ENCODE measurements around the gene TMEM273.

- TF ChIP-seq EGR1 (IDR thresholded peaks at IDR 0.05; ENCODE audit: low read depth): no peak
- no peak for TF ChIP-seq CTCF (IDR thresholded peaks at IDR 0.05 in 2 of 3, conservative IDR thresholded peaks at IDR 0.05 in 1 of 3; ENCODE audit: borderline replicate concordance in 1 of 3, insufficient read depth in 1 of 3, low read depth in 2 of 3, low read length in 2 of 3)
- TF ChIP-seq YY1 (IDR thresholded peaks at IDR 0.05; ENCODE audit: extremely low read depth, insufficient replicate concordance, low read depth, low read length): no peak
- no peak for TF ChIP-seq CEBPB (IDR thresholded peaks at IDR 0.05; ENCODE audit: low read depth)
- TF ChIP-seq EZH2phosphoT487 (IDR thresholded peaks at IDR 0.05; ENCODE audit: borderline replicate concordance): no peak
- TF ChIP-seq JUND (IDR thresholded peaks at IDR 0.05): no peak
- no peak for TF ChIP-seq POLR2AphosphoS5 (IDR thresholded peaks at IDR 0.05; ENCODE audit: low read depth, low read length)
- no peak for TF ChIP-seq CBX3 (IDR thresholded peaks at IDR 0.05; ENCODE audit: low read depth)
- TF ChIP-seq REST (IDR thresholded peaks at IDR 0.05; ENCODE audit: low read depth): no peak
- no peak for TF ChIP-seq SP1 (IDR thresholded peaks at IDR 0.05; ENCODE audit: low read depth)
- no peak for TF ChIP-seq EZH2 (IDR thresholded peaks at IDR 0.05)
- no peak for TF ChIP-seq POLR2A (IDR thresholded peaks at IDR 0.05; ENCODE audit: borderline replicate concordance, extremely low read depth, insufficient read depth, insufficient read length)
- no peak for TF ChIP-seq ZBTB33 (IDR thresholded peaks at IDR 0.05; ENCODE audit: extremely low read depth, insufficient replicate concordance, low read length)
- no peak for TF ChIP-seq ELF1 (IDR thresholded peaks at IDR 0.05; ENCODE audit: borderline replicate concordance, low read depth)
Measured at GRCh38 chr10:49112851-49113250, 75.3 kb downstream of the TMEM273 start.
